GM12891 (cell line): ENCODE measurements around the gene BRMS1.

ENCODE experiments used
- POLR2AphosphoS5 ChIP-seq: IDR thresholded peaks from 2 replicates; pipeline ENCODE4 v1.6.1; 2011; ENCODE audit warnings: low read depth, low read length, control low read depth
- POU2F2 ChIP-seq: IDR thresholded peaks from 2 replicates; pipeline ENCODE4 v1.6.1; 2011; ENCODE audit warnings: low read depth, mild to moderate bottlenecking, control low read depth, low read length, moderate library complexity
- TAF1 ChIP-seq: IDR thresholded peaks from 2 replicates; pipeline ENCODE4 v1.6.1; 2011; ENCODE audit warnings: low read depth, low read length, control low read depth

DNA sequence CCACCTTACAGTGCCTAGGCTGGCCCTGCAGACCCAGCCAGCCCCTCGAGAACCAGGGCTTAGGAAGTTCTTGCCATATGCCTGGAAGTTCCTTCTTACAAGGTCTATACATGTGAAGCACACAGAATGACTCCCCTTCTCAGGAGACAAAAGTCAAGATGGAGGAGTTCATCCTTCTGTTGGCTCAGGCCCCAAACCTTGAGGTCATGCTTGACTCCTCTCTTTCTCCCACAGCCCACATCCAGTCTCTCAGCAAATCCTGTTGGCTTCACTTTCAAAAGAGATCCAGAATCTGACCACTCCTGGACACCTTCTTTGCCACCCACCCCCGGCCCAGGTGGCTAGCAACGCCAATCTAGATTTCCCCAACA, 26.3 kb downstream of the BRMS1 start:
- TF ChIP-seq TAF1 (no peak), POLR2AphosphoS5 (no peak), POU2F2 (no peak)
